Pulmonary artery endothelial cell (primary cell): ENCODE data around the gene ITGAD. TPM values are rescaled to one million over a fixed set of nuclear protein-coding genes. Genes with fewer than 3 reads are reported as not detected.

Source experiments
- DNase-seq: peaks from one replicate; pipeline ENCODE4 v3.0.0-alpha.2; 2011; ENCODE audit warnings: low read depth, low spot score
- total RNA-seq: library from RNA; depleted of rRNA; stranded (reverse); fragments of >200 nt; gene quantifications from 2 replicates; pipeline ENCODE4 v1.2.3, GENCODE V29; 2014

The ITGAD gene
- not detected in 2 replicates for total RNA-seq

DNA sequence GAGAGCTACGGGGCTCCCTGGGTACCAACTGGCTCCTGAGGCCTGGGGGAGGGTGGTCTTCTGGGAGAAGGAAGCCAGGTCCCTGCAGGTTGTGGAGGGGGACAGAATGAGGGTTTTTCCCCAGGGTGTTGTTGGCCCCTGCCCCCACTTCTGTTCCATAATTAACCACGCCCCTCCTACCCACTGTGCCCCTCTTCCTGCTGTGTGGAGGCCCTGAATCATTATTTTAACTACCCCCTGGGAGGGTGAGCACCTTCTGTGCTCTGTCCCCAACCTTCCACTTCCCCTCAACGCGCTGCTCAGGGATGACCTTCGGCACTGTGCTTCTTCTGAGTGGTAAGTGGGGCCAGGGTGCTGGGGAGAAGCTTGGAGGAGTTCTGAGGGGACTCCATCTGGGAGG is at the start of gene ITGAD:
TSS of gene ITGAD (plus strand) at position 280 of the 400 bp plus-strand sequence. CDS start at position 306, 26 bp downstream.
- DNase-seq = no peak

DNA sequence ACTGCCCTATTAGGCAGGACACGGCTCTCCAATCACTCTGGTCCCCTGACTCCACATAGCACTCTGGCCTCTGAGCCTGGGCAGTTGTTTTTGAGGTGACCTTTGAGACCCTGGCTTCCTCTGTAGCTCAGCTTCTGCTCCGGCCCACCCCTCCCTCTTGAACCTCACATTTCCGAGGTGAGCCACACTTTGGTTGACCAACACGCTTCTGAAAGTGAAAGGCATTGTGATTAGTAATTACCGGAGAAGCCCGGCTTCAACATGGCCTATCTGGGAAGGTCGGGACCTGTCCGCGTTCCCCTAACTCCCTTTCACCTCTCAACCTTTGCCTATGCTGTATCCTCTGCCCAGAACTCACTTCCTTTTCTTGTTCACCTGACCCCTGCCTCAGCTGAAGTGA is 48.4 kb upstream of the ITGAD start:
- no peak for DNase-seq

DNA sequence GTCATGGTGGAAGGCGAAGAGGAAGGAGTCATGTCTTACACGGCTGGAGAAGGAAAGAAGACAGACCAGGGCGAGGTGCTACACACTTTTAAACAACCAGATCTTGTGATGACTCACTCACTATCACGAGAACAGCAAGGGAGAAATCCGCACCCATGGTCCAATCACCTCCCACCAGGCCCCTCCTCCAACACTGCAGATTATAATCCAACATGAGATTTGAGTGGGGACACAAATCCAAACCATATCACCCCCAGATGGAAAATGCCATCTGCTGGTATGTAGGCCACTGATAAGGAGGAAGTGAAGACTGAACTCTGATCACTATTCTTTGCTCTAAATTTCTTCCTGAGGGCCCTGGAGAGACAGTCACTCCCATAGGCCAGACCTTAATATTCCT is 45.7 kb upstream of the ITGAD start:
- no peak for DNase-seq

DNA sequence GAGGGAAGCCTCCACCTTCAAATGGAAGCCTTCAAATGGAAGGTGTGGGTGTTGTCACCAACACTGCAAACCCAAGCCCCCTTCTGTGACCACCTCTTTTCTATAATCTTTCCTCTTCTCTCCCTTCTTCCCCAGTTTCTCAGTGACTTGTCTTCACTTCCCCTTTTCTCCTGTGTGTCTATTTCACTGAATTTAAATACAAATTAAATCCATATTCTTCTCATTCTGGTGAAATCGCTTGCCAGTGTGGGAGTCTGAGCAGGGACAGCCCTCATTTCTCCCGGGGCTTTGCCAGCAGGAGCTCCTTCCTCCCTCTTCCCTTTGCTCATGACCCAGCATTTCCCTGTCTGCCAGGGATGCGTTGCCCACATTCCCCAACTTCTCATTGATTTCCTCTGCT is 44.6 kb upstream of the ITGAD start:
- DNase-seq = no peak

DNA sequence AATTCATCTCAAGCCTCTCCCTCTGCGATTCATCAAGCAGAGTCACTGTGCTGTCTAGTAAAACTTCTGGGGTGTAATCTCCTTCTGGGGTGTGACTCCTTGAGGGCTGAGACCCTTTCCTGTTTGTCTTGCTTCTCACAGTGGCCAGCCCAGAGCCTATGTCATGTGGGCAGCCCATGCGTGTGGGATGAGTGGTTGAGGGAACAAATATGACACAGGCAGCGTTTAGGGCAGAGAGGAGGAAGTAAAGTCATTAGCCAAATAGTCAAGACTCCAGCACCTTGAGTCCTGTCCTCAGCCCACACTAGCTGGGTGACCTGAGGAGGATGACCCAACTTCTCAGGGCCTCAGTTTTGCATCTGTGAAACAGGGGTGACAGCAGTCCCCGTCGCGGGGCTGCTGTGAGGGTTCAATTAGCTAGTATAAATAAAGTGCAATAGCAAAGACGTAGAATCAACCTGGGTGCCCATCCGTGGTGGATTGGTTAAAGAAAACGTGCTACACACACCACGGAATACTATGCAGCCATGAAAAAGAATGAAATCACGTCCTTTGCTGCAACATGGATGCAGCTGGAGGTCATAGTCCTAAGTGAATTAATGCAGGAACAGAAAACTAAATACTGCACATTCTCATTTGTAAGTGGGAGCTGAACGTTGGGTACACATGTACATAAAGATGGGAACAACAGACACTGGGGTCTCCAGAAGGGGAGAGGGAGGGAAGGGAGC is 42.7 kb upstream of the ITGAD start:
- DNase-seq = no peak

DNA sequence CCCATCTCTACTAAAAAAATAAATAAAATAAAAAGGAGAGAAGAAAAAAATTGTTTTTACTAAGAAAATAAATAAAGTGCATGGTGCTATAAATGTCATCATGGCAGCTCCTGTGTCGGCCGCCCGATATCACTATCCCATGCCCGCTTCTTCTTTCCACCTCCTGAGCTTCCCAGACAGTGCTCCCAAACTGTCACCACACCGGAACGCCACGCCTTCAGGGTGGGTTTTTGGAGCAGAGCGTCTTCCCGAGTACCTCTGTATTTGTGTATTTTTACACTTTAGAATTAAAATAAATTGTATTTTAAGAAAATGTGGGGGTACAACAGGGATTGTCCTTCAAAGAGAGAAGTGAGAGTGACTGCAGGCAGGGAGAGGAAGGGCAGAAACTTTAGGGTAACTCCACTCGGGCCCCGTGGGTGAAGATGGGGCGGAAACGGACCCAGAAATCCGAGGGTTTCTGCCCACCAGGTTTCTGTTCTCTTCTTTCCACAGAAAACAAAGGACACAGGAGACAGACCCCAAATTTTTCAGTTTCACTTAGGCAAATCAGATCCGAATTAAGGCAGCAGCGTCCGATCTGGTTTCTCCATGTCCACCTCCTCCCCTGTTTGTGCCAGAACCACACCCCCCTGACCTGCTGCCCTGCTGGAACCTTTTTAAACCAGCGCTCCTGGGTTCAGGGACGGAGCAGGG is 41.7 kb upstream of the ITGAD start:
- DNase-seq = no peak

DNA sequence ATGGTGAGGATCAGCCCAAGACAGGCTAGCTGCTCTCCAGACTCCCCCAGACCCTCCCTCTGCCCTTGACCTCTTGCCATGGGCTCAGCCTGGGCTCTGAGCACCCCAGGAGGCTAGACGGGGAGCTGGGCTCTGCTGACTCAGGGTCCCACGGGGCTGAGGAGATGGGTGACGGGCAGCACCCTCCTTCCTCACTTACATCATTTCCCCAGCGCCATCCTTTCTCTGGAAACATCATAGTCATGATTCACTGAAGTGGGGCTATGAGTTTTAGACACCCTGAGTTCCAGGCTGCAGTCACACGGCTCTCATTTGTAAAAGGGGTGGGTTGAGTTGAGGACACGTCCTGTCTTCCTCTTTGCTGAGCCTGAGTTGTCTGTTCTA is 41.2 kb upstream of the ITGAD start:
- DNase-seq = no peak

DNA sequence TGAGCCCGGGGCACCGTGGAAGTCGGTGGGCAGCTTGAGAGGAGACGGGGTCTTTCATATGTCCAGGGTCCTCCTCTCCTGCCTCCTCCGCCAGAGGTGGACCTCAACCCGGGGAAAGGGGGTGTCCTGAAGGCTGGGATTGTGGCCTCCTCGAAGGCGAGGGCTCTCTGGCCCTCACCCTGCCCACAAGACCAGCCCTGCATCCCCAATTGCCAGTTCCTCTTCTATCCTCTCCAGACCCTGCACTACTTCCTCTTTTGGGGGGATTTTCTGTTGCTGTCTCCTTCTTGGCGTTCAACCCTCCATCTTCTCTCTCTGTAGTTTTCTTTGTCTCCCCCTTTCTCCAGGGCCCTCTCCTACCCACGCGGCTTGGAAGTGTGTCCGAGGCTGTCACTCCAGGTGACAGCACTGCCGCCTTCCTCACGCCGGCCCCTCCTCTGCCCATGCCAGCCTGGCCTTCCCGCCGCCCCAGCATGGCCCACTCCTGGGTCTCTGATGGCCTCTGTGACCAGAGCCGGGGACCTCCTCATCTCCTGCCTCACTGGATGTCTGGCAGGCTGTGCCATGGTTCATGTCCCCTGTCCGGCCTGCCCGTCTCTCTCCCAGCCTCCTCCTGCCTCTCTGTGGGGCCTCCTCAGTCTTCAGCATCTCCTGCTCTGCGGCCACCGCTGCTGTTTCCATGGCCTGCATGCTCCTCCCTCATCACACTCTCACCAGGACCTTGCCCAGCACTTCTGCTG is 40.6 kb upstream of the ITGAD start:
- no peak for DNase-seq

DNA sequence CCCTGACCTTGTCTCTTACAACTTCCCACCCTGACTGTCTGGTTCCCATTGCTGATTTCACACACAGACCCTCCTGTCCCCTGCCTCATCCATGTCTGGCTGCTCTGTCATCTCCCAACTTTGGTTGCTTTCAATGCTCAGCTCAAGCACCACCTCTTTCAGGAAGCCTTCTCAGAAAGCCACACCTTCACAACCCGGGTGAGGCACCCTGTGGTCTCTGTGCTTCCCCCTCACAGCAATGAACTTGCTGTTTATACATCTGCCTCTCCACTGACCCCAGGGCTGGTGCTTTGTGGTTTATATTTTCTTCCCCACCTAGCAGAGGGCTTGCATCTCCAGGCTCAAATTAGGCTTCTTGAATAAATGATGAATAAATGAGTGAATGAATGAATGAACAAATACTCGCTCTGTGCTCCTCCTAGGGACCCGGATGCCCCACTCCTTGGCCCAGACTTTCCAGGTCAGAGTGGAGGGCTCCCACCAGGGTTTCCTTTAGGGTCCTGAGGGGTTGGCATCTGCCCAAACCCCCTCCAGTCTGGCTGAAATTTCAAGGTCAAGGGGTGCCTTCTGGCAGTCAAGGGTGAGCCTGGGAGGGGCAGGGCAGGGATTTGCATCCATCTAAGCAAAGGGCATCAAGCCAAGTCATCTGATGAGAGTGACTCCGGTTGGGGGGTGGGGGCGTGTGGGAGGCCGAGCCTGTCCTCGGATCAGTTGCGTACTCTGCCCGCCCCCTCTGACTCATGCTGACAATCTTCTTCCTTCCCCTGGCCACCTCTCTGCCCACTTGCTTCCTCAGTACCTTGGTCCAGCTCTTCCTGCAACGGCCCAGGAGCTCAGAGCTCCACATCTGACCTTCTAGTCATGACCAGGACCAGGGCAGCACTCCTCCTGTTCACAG is 38.5 kb upstream of the ITGAD start, which contains the start of gene ITGAX:
TSS of gene ITGAX (plus strand) at position 783 of the 898 bp plus-strand sequence. CDS start at position 862, 79 bp downstream.
- peak; percentile 10 for DNase-seq

DNA sequence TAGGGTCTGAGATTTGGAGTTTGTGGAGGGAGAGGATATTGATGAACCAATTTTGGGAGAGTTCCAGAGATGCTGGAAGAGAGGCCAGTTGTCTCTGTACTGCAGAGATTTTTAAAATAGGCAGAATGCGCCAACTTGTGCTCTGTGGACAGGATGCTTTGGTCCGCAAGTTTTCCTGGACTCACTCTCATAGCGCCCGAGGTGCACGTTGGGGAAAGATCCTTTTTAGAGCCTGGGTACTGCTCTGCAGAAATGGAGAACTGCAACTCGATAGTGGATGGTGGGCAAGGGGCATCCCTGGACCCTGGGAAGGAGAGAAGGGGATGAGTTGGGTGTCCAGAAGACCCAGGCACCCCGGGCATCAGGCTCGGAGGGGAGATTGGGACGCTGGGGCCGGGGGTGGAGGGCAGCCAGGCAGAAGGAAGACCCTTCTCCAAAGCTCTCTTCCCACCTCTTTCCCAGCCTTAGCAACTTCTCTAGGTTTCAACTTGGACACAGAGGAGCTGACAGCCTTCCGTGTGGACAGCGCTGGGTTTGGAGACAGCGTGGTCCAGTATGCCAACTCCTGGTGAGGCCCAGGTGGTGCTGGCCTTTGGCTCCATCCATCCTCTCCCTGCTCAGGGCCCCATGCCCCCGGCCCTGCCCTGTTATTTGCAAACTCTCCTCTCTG is 37.6 kb upstream of the ITGAD start:
- DNase-seq = no peak

DNA sequence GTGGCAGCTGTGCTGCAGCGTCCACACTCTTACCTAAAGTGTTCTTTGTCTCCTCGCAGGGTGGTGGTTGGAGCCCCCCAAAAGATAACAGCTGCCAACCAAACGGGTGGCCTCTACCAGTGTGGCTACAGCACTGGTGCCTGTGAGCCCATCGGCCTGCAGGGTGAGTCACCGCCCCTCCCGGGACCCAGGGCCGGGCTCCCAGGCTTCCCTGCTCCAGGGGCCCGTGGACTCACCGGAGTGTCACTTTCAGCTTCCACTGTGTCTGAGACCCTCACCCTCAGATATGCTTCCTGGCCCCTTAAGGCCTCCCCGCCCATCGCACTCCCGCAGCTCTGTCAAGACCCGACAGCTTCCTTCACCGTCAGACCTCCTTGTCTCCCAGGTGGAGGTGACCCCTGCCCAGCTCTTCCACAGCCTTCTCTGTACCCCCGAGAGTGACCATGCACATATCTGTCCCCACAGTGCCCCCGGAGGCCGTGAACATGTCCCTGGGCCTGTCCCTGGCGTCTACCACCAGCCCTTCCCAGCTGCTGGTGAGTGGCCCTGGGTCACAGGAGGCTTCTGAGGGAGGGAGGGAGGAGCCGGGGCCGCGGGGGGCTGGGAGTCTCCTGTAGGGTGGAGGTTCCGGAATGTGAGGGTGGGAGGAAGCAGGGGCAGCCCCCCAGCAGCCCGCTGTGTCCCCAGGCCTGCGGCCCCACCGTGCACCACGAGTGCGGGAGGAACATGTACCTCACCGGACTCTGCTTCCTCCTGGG is 36.4 kb upstream of the ITGAD start:
- DNase-seq = no peak

DNA sequence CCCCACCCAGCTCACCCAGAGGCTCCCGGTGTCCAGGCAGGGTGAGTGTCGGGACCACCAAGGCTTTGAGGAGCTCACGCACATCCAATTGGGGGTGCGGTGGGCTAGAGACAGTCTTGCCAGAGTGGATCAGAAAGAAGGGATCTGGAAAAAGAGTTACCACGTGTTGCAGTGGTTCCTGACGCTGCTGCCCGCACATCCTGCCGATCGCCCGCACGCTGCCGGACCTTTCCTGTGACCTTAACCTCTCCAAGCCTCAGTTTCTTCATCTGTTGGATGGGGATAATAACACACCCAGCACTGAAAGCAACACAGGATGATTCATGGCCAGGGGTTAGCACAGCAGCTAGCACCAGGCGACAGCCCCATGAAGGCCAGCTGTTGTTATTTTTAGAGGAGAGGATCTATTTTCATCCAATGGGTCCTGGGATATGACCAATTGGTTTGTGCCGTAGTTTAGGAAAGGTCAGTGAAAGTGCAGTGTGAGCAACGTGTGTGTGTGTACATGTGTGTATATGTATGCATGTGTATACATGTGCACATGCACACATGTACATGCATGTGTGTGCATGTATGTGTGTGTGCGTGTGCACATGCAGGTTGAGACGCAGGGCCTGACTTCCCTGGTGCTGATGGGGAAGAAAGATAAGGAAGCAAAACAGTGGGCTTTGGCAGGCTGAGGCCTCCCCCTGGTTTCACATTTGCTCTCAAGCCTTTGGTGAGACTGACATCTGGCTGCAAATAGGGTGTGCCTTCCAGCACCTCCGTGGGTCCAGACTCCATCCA is 35.6 kb upstream of the ITGAD start:
- DNase-seq = no peak

DNA sequence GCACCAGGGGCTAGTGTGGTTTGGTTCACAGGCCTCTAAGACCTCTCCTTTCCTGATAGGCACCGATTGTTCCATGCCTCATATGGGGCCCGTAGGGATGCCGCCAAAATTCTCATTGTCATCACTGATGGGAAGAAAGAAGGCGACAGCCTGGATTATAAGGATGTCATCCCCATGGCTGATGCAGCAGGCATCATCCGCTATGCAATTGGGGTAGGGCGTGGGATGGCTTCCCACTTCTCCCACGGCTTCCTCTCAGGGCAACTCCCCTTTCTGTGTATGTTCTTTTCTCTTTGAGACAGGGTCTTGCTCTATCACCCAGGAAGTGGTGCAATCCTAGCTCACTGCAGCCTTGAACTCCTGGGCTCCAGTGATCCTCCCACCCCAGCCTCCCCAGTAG is 32.9 kb upstream of the ITGAD start:
- DNase-seq = no peak

DNA sequence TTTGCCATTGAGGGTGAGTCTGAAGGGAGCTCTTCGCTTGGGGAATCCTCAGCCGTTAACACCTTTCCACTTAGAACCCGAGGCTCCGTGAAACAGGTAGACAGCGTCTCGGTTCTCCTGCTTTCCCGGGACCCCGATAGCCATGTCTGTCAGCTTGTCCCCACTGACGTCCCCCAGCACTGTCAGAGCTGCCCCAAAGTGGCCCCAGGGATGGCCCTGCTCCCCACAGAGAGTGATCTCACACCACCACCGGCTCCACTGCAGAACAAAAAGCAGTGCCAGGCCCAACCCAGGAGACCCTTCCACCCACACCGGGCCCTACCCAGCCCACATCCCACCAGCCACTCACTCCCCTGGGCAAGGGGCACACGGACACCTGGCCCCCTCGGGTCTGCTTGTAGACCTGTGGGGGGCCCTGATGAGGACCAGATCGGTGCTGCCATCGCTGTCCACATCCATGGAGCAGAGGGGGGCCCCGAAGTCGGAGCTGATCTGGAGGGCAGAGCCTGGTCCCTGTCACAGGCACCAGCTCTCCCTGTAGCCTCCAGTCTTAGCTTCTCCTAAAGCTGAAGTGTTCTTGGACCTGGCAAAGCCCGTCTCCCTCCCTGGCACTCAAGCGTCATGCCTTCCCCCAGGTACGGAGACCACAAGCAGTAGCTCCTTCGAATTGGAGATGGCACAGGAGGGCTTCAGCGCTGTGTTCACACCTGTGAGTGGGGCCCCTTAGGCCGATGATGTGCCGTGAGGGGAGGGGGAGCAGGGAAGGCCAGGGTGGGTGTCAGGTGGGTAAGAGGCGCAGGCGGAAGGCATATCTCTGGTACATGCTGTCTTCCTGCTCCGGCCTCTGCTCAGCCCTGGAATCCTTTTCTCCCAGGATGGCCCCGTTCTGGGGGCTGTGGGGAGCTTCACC is 31.7 kb upstream of the ITGAD start:
- DNase-seq = no peak

DNA sequence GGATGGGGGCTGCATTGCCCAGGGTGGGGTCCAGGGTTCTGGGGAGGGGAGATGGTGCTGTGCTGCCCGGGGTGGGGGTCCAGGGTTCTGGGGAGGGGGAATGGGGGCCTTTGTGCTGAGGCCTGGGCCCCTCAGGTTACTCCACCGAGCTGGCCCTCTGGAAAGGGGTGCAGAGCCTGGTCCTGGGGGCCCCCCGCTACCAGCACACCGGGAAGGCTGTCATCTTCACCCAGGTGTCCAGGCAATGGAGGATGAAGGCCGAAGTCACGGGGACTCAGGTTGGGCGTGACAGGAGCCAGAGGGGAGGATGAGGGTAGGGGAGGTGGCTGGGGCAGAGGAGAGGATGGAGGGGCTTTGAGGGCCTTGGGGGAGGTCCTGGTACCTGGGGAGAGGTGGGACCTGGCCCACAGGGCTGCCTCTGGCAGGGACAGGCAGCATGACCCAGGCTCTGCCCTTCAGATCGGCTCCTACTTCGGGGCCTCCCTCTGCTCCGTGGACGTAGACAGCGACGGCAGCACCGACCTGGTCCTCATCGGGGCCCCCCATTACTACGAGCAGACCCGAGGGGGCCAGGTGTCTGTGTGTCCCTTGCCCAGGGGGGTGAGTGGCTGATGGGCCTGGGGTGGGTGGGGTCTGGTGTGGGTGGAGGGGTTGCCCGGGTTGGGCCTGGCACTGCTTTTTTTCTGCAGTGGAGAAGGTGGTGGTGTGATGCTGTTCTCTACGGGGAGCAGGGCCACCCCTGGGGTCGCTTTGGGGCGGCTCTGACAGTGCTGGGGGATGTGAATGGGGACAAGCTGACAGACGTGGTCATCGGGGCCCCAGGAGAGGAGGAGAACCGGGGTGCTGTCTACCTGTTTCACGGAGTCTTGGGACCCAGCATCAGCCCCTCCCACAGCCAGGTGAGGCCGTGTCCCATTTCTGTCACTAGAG is 30.4 kb upstream of the ITGAD start:
- DNase-seq = no peak

DNA sequence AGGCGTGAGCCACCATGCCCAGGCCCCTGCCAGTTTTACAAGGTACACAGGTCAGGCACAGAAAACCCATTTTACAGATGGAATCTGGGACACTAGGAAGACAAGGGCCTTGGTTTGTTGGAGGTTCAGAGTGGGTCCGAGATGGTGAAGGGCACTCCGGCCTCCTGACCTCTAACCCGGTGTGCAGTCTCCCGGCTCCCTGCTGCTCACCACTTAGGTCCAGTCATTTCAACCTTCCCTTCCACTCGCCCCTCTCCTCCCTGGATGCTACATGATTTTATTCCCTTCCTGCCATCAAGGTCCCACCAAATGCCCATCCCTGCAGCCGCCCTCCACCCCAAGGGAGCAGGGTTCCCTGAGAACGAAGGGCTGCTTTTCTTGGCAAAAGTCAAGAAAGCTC is 29.4 kb upstream of the ITGAD start:
- DNase-seq = no peak

DNA sequence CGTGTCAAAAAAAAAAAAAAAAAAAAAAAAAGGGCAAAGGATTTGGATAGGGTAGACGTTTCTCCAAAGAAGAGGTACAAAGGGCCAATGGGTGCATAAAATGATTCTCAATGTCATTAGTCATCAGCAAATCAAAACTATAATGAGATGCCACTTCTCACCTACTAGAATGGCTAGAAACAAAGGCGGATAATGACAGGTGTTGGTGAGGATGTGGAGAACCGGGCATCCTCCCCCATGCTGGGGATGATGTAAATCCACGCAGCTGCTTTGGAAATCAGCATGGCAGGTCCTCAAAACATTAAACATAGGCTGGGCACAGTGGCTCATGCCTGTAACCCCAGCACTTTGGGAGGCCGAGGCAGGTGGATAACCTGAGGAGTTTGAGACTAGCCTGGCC is 28.7 kb upstream of the ITGAD start:
- no peak for DNase-seq
